Pulmonary artery endothelial cell (primary cell): ENCODE measurements around the gene GAPDHS. TPM values are rescaled to one million over a fixed set of nuclear protein-coding genes. Genes with fewer than 3 reads are reported as not detected.

Experiments used
- DNase-seq: peaks from one replicate; pipeline ENCODE4 v3.0.0-alpha.2; 2011; ENCODE audit warnings: low read depth, low spot score
- total RNA-seq: library from RNA; depleted of rRNA; stranded (reverse); fragments of >200 nt; gene quantifications from 2 replicates; pipeline ENCODE4 v1.2.3, GENCODE V29; 2014

Gene GAPDHS
- total RNA-seq, 1 donor from 2014 or later: not detected

GRCh38 chr19:35539314-35539713 lies 6.1 kb downstream of the GAPDHS start:
- no peak for DNase-seq

- DNase-seq: no peak
These were observed 6.6 kb downstream of the GAPDHS start for GRCh38 chr19:35539850-35540249.

DNA sequence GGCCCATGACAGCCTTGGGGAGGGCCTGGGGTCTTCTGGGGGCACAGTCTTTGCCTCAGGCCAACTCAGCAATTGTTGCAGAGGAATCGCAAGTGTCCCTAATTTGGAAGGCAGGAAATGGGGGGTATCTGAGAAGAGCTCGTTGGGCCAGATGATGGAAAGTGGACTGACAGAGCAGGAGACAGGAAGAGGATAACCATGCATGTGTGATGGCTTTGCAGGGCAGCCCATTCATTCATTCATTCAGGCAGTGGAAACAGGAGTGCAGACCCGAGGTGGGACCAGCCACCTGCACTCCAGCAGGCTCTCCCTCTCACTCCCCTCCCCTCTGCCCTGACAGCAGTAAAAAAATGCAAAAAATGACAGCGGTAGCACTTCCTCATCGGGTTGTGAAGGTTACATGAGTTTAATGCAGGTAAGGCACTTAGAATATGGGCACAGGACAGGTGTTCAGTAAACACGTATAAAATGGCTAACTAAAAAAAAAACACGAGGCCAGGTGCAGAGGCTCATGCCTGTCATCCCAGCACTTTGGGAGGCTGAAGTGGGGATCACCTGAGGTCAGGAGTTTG lies 7.2 kb downstream of the GAPDHS start:
- no peak for DNase-seq

DNA sequence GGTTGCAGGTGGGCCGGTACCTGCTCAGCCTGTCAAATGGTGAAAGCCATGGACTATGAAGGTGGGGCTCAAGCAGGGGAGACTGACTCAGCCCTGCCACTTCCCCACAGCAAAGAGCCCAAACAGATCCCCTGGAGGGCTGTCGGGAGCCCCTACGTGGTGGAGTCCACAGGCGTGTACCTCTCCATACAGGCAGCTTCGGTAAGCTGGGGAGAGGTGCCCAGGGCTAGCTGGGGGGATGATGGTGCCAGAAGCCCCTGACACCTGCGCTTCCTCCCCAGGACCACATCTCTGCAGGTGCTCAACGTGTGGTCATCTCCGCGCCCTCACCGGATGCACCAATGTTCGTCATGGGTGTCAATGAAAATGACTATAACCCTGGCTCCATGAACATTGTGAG lies 9.0 kb downstream of the GAPDHS start:
- DNase-seq: no peak

DNA sequence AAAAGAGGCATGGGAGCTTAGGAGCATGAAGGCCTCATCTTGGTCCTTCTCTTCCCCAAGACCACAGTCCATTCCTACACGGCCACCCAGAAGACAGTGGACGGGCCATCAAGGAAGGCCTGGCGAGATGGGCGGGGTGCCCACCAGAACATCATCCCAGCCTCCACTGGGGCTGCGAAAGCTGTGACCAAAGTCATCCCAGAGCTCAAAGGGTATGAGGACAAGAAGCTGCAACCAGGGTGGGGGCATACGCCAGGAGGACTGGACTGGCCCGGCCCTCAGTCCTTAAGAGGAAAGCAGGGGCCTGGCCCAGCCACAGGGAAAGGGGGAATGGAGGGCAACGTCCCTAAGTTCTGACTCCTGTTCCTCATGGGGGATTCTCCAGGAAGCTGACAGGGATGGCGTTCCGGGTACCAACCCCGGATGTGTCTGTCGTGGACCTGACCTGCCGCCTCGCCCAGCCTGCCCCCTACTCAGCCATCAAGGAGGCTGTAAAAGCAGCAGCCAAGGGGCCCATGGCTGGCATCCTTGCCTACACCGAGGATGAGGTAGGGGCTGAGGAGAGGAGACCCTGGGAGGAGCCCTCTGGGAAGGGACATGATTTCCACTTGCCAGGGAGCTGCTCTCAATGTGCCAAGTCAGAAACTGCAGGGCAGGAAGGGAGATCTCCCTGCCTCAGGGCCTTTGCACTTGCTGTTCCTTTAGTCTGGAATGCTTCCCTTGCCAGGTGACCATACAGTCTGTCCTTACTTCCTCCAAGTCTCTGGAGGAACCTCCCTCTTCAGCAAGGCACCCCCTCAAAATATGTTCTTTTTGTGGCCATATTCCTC lies 10.2 kb downstream of the GAPDHS start:
- no peak for DNase-seq

DNA sequence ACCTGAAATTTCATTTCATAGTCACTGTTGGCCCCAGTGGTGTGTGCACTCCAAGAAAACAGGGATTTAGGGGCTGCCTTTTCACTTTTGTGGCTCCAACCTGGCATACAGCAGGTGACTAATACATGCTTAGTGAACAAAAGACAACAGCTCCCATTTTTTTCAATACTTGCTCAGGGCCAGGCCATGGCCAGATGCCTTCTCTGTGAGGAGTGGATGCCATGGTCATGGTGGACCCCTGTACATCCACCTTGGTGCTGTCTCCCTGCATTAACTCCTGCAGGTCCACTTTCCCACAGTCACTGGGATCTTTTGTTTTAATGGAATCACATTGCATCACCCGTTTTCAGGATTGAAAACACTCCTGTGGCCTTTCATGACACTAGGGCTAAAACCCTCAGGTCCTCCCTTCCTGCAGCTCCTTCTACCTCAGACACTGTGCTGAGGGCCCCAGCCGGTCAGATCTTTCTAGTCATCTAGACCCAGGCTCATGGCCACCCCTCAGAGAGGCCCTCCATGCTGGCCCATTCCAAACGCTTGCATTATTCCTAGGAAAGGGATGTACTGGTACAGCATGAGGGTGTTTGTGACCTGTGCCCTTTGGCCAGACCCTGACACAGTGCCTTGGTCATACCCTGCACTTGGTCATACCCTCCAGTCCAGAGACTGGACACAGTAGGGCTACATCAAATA lies 11.0 kb downstream of the GAPDHS start:
- no peak for DNase-seq

GRCh38 chr19:35545001-35545854 lies 12.0 kb downstream of the GAPDHS start, which contains the start of gene TMEM147:
Gene TMEM147 (plus strand): TSS chr19:35545626. CDS start chr19:35545740, 114 bp downstream.
- DNase-seq: peak; percentile 52

DNA sequence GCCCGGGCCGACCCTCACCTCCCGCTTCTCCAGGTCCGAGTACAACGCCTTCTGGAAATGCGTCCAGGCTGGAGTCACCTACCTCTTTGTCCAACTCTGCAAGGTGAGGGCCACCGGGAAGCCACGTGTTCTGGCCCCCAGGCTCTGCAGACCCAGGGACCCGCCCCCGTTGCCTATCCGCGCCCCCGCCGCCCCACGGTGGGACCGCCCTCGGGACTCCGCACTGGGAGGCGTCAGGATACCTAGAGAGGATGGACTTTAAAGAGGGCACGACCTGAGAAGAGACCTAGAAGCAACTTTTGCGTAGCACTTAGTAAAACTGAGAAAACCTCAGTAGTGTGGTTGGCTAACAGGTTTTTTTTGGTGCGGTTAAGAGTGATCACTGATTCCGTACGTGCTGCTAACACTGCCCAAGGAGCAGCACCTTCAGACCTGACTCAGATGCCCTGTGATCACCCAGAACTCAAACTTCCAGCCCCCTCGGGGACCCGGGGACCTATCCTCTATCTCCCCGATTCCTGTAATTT lies 12.7 kb downstream of the GAPDHS start:
- no peak for DNase-seq

- DNase-seq: no peak
These were observed 13.3 kb downstream of the GAPDHS start for GRCh38 chr19:35546532-35546931.

GRCh38 chr19:35549174-35549788 lies 16.0 kb downstream of the GAPDHS start:
- DNase-seq: peak; percentile 27

- no peak for DNase-seq
These were observed 16.7 kb downstream of the GAPDHS start for GRCh38 chr19:35549879-35550523.

DNA sequence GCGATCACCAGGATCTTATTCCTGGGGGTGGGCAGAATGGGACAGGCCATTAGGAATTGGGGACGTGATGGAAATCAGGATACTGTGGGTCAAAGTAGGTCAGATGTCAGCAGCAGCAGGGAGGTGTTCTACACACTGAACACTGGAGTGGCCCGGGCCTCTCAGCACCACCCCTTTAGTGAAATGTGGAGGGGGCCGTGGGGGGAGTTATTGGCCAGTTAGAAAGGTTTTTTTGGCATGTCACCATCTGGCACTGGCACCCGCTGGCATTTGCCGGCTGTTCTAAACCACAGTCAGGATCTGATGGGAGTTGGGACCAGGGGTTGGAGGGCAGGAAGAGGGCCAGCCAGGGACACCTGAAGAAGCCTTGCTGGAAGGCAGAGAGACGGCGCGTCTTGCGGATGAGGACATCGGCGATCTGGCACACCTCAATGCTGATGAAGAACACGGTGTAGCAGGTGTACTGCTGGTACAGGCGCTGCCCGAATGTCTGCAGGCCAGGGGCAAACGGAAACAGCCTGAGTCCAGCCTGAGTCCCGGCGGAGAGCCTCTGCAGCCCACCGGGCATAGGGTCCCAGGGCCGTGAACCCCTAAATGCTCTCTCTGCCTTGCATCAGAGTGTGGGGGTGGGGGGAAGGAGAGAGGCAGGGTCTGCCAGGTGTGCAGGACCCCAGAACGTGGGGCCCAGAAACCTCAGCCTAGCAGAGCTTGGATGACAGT lies 18.0 kb downstream of the GAPDHS start:
- no peak for DNase-seq

DNA sequence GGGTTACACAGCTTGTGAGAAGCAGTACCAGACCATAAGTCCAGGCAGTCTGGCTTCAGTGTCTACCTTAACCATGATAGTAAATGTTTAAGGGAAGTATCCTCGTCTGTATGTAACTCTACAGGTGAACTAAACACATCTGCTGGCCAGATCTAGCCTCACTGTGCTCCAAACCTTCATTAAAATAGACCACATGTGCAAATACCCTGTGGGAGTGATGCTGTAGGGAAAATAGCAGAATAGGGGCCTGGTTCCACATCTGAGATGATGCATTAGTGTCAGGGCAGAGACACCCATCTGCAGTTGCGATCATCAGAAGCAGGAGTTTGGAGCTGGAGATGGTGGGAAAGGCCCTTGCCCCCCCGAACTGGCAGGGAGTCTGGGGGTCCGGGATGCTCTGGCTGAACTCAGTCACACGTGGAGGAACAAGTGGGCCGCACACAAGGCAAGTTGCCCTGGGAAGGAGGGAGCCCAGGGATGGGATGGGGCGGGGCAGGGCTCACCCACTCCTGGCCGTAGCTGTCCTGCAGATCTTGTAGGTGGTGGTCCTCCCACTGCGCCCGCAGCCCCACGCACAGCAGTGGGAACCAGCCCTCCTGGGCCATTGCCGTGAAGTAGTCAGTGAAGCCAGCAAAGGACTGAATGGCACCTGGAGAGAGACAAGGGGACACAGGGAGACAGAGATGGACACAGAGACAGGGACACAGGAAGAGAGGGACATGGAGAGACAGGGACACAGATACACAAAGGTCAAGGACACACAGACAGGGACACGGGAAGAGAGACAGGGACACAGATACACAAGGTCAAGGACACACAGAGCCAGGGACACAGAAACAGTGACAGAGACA lies 19.5 kb downstream of the GAPDHS start:
- DNase-seq: no peak

- no peak for DNase-seq
These were observed 20.2 kb downstream of the GAPDHS start for GRCh38 chr19:35553385-35554000.

GRCh38 chr19:35554076-35554475 lies 20.8 kb downstream of the GAPDHS start:
- DNase-seq: no peak

GRCh38 chr19:35555301-35556005 lies 22.2 kb downstream of the GAPDHS start:
- DNase-seq: no peak

DNA sequence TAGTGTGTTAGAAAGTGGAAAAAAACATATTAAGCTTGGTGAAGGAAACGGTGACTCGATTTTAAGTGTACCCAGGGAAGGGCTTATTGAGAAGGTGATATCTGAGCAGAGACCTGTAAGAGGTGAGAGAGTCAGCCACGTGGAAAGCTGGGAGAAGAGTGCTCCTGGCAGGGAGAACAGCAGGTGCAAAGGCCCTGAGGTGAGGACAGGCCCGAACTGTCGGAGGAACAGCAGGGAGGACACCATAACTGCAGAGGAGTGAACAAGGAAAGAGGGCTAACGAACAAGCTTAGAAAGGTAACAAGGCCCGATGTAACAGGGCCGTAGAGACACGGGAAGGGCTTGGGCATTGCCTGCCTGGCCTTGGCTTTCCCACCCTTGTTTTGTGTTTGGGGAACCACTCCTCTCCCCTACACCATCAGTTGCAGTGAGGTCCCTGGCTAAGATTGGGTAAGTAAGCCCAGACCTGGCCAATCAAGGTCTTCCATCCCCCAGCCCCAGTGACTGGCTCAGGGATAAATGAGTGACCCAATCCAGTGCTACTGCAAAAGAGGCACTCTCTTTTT lies 22.9 kb downstream of the GAPDHS start:
- no peak for DNase-seq
